Endothelial cell of umbilical vein (primary cell): ENCODE results near the gene NELFB. TPM values are rescaled to one million over a fixed set of nuclear protein-coding genes. Genes with fewer than 3 reads are reported as not detected.

Source experiments
- BruUV-seq: library from RNA; stranded (reverse); fragments of 400-500 nt; replicated peaks from 2 replicates; lab custom pipeline; 2021; lab: Mats Ljungman, UMichigan
- CTCF ChIA-PET: fragments of 300-600, 350-600 bp; sonication (Branson Sonifier 250); formaldehyde crosslinking; loops from one replicate; lab custom pipeline; 2021; ENCODE audit warnings: antibody characterized with exemption, inconsistent platforms; lab: Charles Lee
- POLR2A ChIA-PET: fragments of 300-600, 350-600 bp; sonication (Branson Sonifier 250); formaldehyde crosslinking; loops from one replicate; lab custom pipeline; 2021; ENCODE audit warnings: antibody characterized with exemption, inconsistent platforms; lab: Charles Lee
- DNase-seq: peaks from one replicate; pipeline ENCODE4 v3.0.0-alpha.2; 2011; ENCODE audit warnings: low read depth, low spot score
- FAIRE-seq: peaks from 2 replicates; lab custom pipeline; 2011; peaks lifted over from hg19 to GRCh38; lab: Jason Lieb, UNC
- H2AFZ ChIP-seq: 2 replicates; pipeline ENCODE4 v1.6.0; 2012; ENCODE audit warnings: low read depth, low read length, control low read depth, inconsistent platforms
- H3K27ac ChIP-seq: 2 replicates; pipeline ENCODE4 v1.5.1; 2011; ENCODE audit warnings: low read depth, mild to moderate bottlenecking, control low read depth, low read length, moderate library complexity; ENCODE audit not compliant: insufficient read depth
- H3K27me3 ChIP-seq, 2 experiments: 2 replicates each; pipeline versions ENCODE4 v1.6.0 to v1.6.1; 2011; ENCODE audit warnings: low read length in 2 of 2, mixed read lengths in 1 of 2; ENCODE audit not compliant: control insufficient read depth in 2 of 2, insufficient read depth in 2 of 2
- H3K36me3 ChIP-seq, 2 experiments: 2 replicates in 1 of 2; 3 replicates in 1 of 2; pipeline ENCODE4 v1.5.1; 2011; ENCODE audit warnings: low read length in 2 of 2, mild to moderate bottlenecking in 1 of 2, moderate library complexity in 1 of 2; ENCODE audit not compliant: control insufficient read depth in 2 of 2, insufficient read depth in 2 of 2; ENCODE audit errors: extremely low read depth in 1 of 2
- H3K4me1 ChIP-seq: 3 replicates; pipeline ENCODE4 v1.5.1; 2011; ENCODE audit warnings: mild to moderate bottlenecking, low read length; ENCODE audit not compliant: control insufficient read depth, insufficient read depth; ENCODE audit errors: extremely low read depth
- H3K4me2 ChIP-seq: 2 replicates; pipeline ENCODE4 v1.6.1; 2011; ENCODE audit warnings: low read length, control low read depth, mixed read lengths; ENCODE audit not compliant: insufficient read depth
- H3K4me3 ChIP-seq, 3 experiments: fragments of 200-600 bp in 1 of 3; sonication (generic), shearing (Covaris generic) in 1 of 3; replicated peaks in 1 of 3; 2 replicates each; pipeline ENCODE4 v1.5.1; 2011 to 2016; ENCODE audit warnings: control low read depth in 3 of 3, low read length in 3 of 3, mild to moderate bottlenecking in 2 of 3, inconsistent platforms in 1 of 3, low read depth in 1 of 3, moderate library complexity in 1 of 3; ENCODE audit not compliant: insufficient read depth in 1 of 3
- H3K79me2 ChIP-seq: 2 replicates; pipeline ENCODE4 v1.6.0; 2012; ENCODE audit warnings: low read length, inconsistent platforms; ENCODE audit not compliant: control insufficient read depth, insufficient read depth
- H3K9ac ChIP-seq: replicated peaks from 2 replicates; pipeline ENCODE3; 2011; ENCODE audit warnings: low read length, control low read depth; ENCODE audit not compliant: insufficient read depth; ENCODE audit errors: extremely low read depth
- H3K9me1 ChIP-seq: replicated peaks from 3 replicates; pipeline ENCODE4 v1.6.0; 2011; ENCODE audit warnings: mild to moderate bottlenecking, low read length; ENCODE audit not compliant: control insufficient read depth, insufficient read depth; ENCODE audit errors: extremely low read depth
- H3K9me3 ChIP-seq: replicated peaks from 2 replicates; pipeline ENCODE4 v1.5.1; 2012; ENCODE audit warnings: low read length, inconsistent platforms; ENCODE audit not compliant: control insufficient read depth, insufficient read depth
- H4K20me1 ChIP-seq: replicated peaks from 2 replicates; pipeline ENCODE3; 2011; ENCODE audit warnings: mild to moderate bottlenecking, low read length; ENCODE audit not compliant: control insufficient read depth, insufficient read depth; ENCODE audit errors: extremely low read depth
- CTCF ChIP-seq, 2 donors: IDR thresholded peaks; 1 replicate in 1 of 2; 2 replicates in 1 of 2; pipeline ENCODE4 v1.5.1; 2011; ENCODE audit warnings: low read length in 2 of 2, mild to moderate bottlenecking in 2 of 2, moderate library complexity in 2 of 2, control low read depth in 1 of 2, inconsistent platforms in 1 of 2, low read depth in 1 of 2; ENCODE audit not compliant: insufficient read depth in 1 of 2; ENCODE audit errors: extremely low read depth in 1 of 2
- EZH2 ChIP-seq: IDR thresholded peaks from 2 replicates; pipeline ENCODE4 v1.6.1; 2012; ENCODE audit warnings: borderline replicate concordance, low read depth, mild to moderate bottlenecking, moderate library complexity, low read length, inconsistent platforms; ENCODE audit not compliant: severe bottlenecking
- FOS ChIP-seq: IDR thresholded peaks from 2 replicates; pipeline ENCODE4 v1.6.1; 2011; ENCODE audit warnings: mild to moderate bottlenecking, low read length, moderate library complexity, borderline replicate concordance; ENCODE audit not compliant: insufficient read depth
- GATA2 ChIP-seq: IDR thresholded peaks from 2 replicates; pipeline ENCODE4 v1.7.0; 2011; ENCODE audit warnings: low read depth, mild to moderate bottlenecking, moderate library complexity, mixed read lengths, low read length; ENCODE audit not compliant: insufficient read length, insufficient read depth
- JUN ChIP-seq: IDR thresholded peaks from 2 replicates; pipeline ENCODE4 v1.6.1; 2011; ENCODE audit warnings: borderline replicate concordance, low read depth; ENCODE audit not compliant: insufficient read length, insufficient read depth
- MAX ChIP-seq: IDR thresholded peaks from 2 replicates; pipeline ENCODE4 v1.6.1; 2011; ENCODE audit not compliant: insufficient read depth, insufficient read length
- MYC ChIP-seq: IDR thresholded peaks from one replicate; pipeline ENCODE4 v1.6.1; 2011; ENCODE audit warnings: mild to moderate bottlenecking, low read depth, low read length
- POLR2A ChIP-seq: IDR thresholded peaks from 2 replicates; pipeline ENCODE4 v1.6.1; 2012; ENCODE audit warnings: low read depth, mild to moderate bottlenecking, control low read depth, low read length
- POLR2AphosphoS5 ChIP-seq: IDR thresholded peaks from 2 replicates; pipeline ENCODE4 v1.6.1; 2012; ENCODE audit warnings: low read depth, mild to moderate bottlenecking, control low read depth, low read length, moderate library complexity; ENCODE audit not compliant: insufficient read depth
- dilution Hi-C: fragments of 300-500 bp; cut with MboI; formaldehyde crosslinking; loops from one replicate; pipeline ENCODE4 v1.15.0; 2019; ENCODE audit warnings: low sequenced_read_pairs; ENCODE audit not compliant: extremely low pct_ligation_motif_present
- intact Hi-C: fragments of 100-400 bp; cut with micrococcal nuclease; formaldehyde crosslinking; loops from one replicate; pipeline ENCODE4 v1.10.0; 2022
- polyA plus RNA-seq, 4 experiments: library from polyadenylated mRNA; depleted of rRNA in 3 of 4; stranded (reverse) in 3 of 4; unstranded in 1 of 4; fragments of >200 nt; gene quantifications; 2 replicates each; pipeline versions ENCODE4 v1.2.1 to v1.2.3, GENCODE V29; 2011 to 2012; ENCODE audit warnings: missing spikeins in 1 of 4
- total RNA-seq: library from RNA; stranded (reverse); gene quantifications from 2 replicates; pipeline ENCODE4 v1.2.3, GENCODE V29; 2021

Gene NELFB
- total and polyA plus RNA-seq, 2 donors (not counting 3 experiments of a cell fraction or from before 2014, with no cell fraction given): 62.3 to 76.1 TPM

- no TSS peak for BruUV-seq
- TF ChIP-seq EZH2 (no peak), MYC (no peak), POLR2AphosphoS5 (no peak), POLR2A (no peak), CTCF (IDR thresholded peaks at IDR 0.05; ENCODE audit: extremely low read depth in 1 of 2, insufficient read depth in 1 of 2, low read depth in 1 of 2, low read length in 2 of 2) (no peak), GATA2 (no peak), JUN (no peak), FOS (no peak), MAX (no peak)
- Histone ChIP-seq H3K79me2 (no peaks in the 10 kb centered on the region), H3K27ac (no peak overlapping the region), H3K4me3 (no peak overlapping the region), H3K9me1 (no peaks in the 10 kb centered on the region), H3K9me3 (no peaks in the 10 kb centered on the region), H3K4me1 (peaks cover 27% of the 10 kb centered on the region), H3K9ac (no peak overlapping the region), H3K4me2 (no peak overlapping the region), H4K20me1 (no peaks in the 10 kb centered on the region), H3K27me3 (no peaks in the 10 kb centered on the region), H2AFZ (no peak overlapping the region), H3K36me3 (no peaks in the 10 kb centered on the region)
- intact Hi-C loops: no loop called here
- FAIRE-seq (no peak), DNase-seq (no peak)
- POLR2A ChIA-PET: interaction anchor here (0.6 kb wide), 1 partner anchor 94 kb away, joined by 5 read pairs; no protein-coding TSS in a partner anchor
- CTCF ChIA-PET: interaction anchor here (1.0 kb wide), 1 partner anchor 21 kb away, joined by 3 read pairs; no protein-coding TSS in a partner anchor
- dilution Hi-C loops: no loop called here
Measured at GRCh38 chr9:137317718-137318511, 62.8 kb downstream of the NELFB start.
